HepG2 (cell line): Measurements from ENCODE around the gene ALDOA. TPM values are rescaled to one million over a fixed set of nuclear protein-coding genes. Genes with fewer than 3 reads are reported as not detected.
A peak's percentile ranks its signal among the peaks of the same experiment; 100 is the strongest.

ENCODE experiments used
- ARHGAP35 ChIP-seq: sonication (generic); formaldehyde crosslinking; IDR thresholded peaks from 2 replicates; pipeline ENCODE4 v1.9.0; 2022; ENCODE audit warnings: mild to moderate bottlenecking, inconsistent platforms, moderate library complexity, missing genetic modification reagents, borderline replicate concordance
- BCL6 ChIP-seq: IDR thresholded peaks from 2 replicates; pipeline ENCODE4 v1.6.1; 2016; ENCODE audit warnings: missing genetic modification reagents, missing compliant biosample characterization
- CENPBD1 ChIP-seq: sonication (generic); formaldehyde crosslinking; IDR thresholded peaks from 2 replicates; pipeline ENCODE4 v1.8.0; 2022; ENCODE audit warnings: missing genetic modification reagents, low read depth, mild to moderate bottlenecking, borderline replicate concordance
- ISX ChIP-seq: sonication (generic); formaldehyde crosslinking; conservative IDR thresholded peaks from 2 replicates; pipeline ENCODE4 v1.5.0; 2020; ENCODE audit warnings: missing genetic modification reagents
- ONECUT2 ChIP-seq: sonication (generic); formaldehyde crosslinking; IDR thresholded peaks from 2 replicates; pipeline ENCODE4 v1.4.0; 2020; ENCODE audit warnings: missing genetic modification reagents
- POLR2A ChIP-seq, 2 experiments: IDR thresholded peaks; 2 replicates each; pipeline ENCODE4 v1.6.1; 2011; ENCODE audit warnings: low read depth in 2 of 2, low read length in 2 of 2, mild to moderate bottlenecking in 1 of 2, moderate library complexity in 1 of 2; ENCODE audit not compliant: insufficient read depth in 1 of 2
- RELA ChIP-seq: sonication (generic); formaldehyde crosslinking; IDR thresholded peaks from 2 replicates; pipeline ENCODE4 v1.4.0; 2020; ENCODE audit warnings: missing genetic modification reagents
- SETDB1 ChIP-seq: sonication (generic); formaldehyde crosslinking; IDR thresholded peaks from 2 replicates; pipeline ENCODE4 v1.5.1; 2020; ENCODE audit warnings: missing genetic modification reagents, mild to moderate bottlenecking, borderline replicate concordance
- SMC3 ChIP-seq: IDR thresholded peaks from 2 replicates; pipeline ENCODE4 v1.6.1; 2011; ENCODE audit warnings: low read length, improper control_type of control experiment
- SOX6 ChIP-seq, 2 experiments: fragments of 450-650 bp in 1 of 2; sonication (generic) in 1 of 2; formaldehyde crosslinking in 1 of 2; IDR thresholded peaks; 2 replicates each; pipeline versions ENCODE4 v1.4.0 to v1.6.1; 2017 to 2020; ENCODE audit warnings: antibody characterized with exemption in 1 of 2, mild to moderate bottlenecking in 1 of 2, missing genetic modification reagents in 1 of 2
- TBL1XR1 ChIP-seq: fragments of 150-350 bp; IDR thresholded peaks from 2 replicates; pipeline ENCODE4 v1.6.1; 2014; ENCODE audit warnings: borderline replicate concordance, low read length; ENCODE audit not compliant: partially characterized antibody
- THYN1 ChIP-seq: sonication (generic); formaldehyde crosslinking; IDR thresholded peaks from 2 replicates; pipeline ENCODE4 v1.8.1; 2023; ENCODE audit warnings: low read depth, mild to moderate bottlenecking, moderate library complexity, missing genetic modification reagents, borderline replicate concordance
- ZBTB21 ChIP-seq: sonication (generic); formaldehyde crosslinking; IDR thresholded peaks from 2 replicates; pipeline ENCODE4 v1.4.0; 2020; ENCODE audit warnings: missing genetic modification reagents
- ZEB1 ChIP-seq: IDR thresholded peaks from 2 replicates; pipeline ENCODE4 v1.6.1; 2012; ENCODE audit warnings: mild to moderate bottlenecking, low read depth, inconsistent platforms; ENCODE audit not compliant: insufficient replicate concordance
- ZNF12 ChIP-seq: sonication (generic); formaldehyde crosslinking; IDR thresholded peaks from 2 replicates; pipeline ENCODE4 v1.5.0; 2020; ENCODE audit warnings: missing genetic modification reagents
- ZNF597 ChIP-seq: sonication (generic); formaldehyde crosslinking; IDR thresholded peaks from 2 replicates; pipeline ENCODE4 v1.5.0; 2020; ENCODE audit warnings: missing genetic modification reagents
- ZNF646 ChIP-seq: sonication (generic); formaldehyde crosslinking; IDR thresholded peaks from 2 replicates; pipeline ENCODE4 v1.9.0; 2021; ENCODE audit warnings: mild to moderate bottlenecking, missing genetic modification reagents
- ZNF703 ChIP-seq: sonication (generic); formaldehyde crosslinking; IDR thresholded peaks from 2 replicates; pipeline ENCODE4 v1.5.1; 2020; ENCODE audit warnings: missing genetic modification reagents, mild to moderate bottlenecking, moderate library complexity, borderline replicate concordance
- ZNF749 ChIP-seq: sonication (generic); formaldehyde crosslinking; IDR thresholded peaks from 2 replicates; pipeline ENCODE4 v1.8.0; 2022; ENCODE audit warnings: mild to moderate bottlenecking, missing genetic modification reagents, moderate library complexity, borderline replicate concordance
- ZNF768 ChIP-seq: sonication (generic); formaldehyde crosslinking; IDR thresholded peaks from 2 replicates; pipeline ENCODE4 v1.4.0; 2020; ENCODE audit warnings: missing genetic modification reagents
- ZNF883 ChIP-seq: sonication (generic); formaldehyde crosslinking; IDR thresholded peaks from 2 replicates; pipeline ENCODE4 v1.5.1; 2020; ENCODE audit warnings: mild to moderate bottlenecking, missing genetic modification reagents; ENCODE audit errors: not compliant biosample characterization
- polyA plus RNA-seq, 8 experiments: library from polyadenylated mRNA; depleted of rRNA in 3 of 8; stranded (reverse) in 7 of 8; unstranded in 1 of 8; fragments of >200 nt; fragmentation: Illumina TruSeq in 4 of 8; extraction: Trizol in 4 of 8; gene quantifications; 2 replicates each; pipeline versions ENCODE4 v1.2.1 to v1.2.3, GENCODE V29; 2011 to 2016; ENCODE audit warnings: low read depth in 4 of 8, missing spikeins in 1 of 8, mixed read lengths in 1 of 8; ENCODE audit not compliant: insufficient read depth in 1 of 8
- total RNA-seq, 5 experiments: library from RNA; depleted of rRNA; stranded (reverse); fragments of >200 nt; fragmentation: Illumina TruSeq; extraction: Trizol; gene quantifications; 2 replicates each; pipeline ENCODE4 v1.2.3, GENCODE V29; 2016; ENCODE audit warnings: low read depth in 1 of 5

ALDOA gene
- total and polyA plus RNA-seq, 2 of the 13 experiments (the other 11 are each of a cell fraction or from before 2014, with no cell fraction given) = 925 to 1,884 TPM

- peak; percentile 98; the same call in 1 of the 2 replicates for TF ChIP-seq ZNF597
- TF ChIP-seq ZNF768 = peak; percentile 67; the same call in 1 of the 2 replicates
- TF ChIP-seq ZNF703 = no peak; the same call in 1 of the 2 replicates
- TF ChIP-seq THYN1 (CRISPR knock-in tag) = no peak
- TF ChIP-seq ZNF883 (CRISPR knock-in tag) = peak; percentile 87
- TF ChIP-seq ZNF646 (CRISPR knock-in tag) = no peak
- no peak for TF ChIP-seq RELA
- TF ChIP-seq SETDB1 (CRISPR knock-in tag) = no peak
- peak; percentile 32 for TF ChIP-seq ZEB1
- TF ChIP-seq BCL6 (CRISPR knock-in tag) = peak; percentile 35; the same call in 1 of the 2 replicates
- TF ChIP-seq ZNF749 = no peak
- TF ChIP-seq POLR2A (IDR thresholded peaks at IDR 0.05; ENCODE audit: insufficient read depth in 1 of 2, low read depth in 2 of 2, low read length in 2 of 2) = peak; percentile 69 to 76
- no peak for TF ChIP-seq CENPBD1 (CRISPR knock-in tag)
- TF ChIP-seq ARHGAP35 (CRISPR knock-in tag) = peak; percentile 25; the same call in 1 of the 2 replicates
- TF ChIP-seq ZNF12 (CRISPR knock-in tag) = no peak
- peak; percentile 9; the same call in 1 of the 2 replicates for TF ChIP-seq SMC3
- TF ChIP-seq TBL1XR1 = peak; percentile 95
- no peak; the same call in 1 of the 2 replicates for TF ChIP-seq ZBTB21 (CRISPR knock-in tag)
- TF ChIP-seq ONECUT2 (CRISPR knock-in tag) = peak; percentile 18; the same call in 1 of the 2 replicates
- TF ChIP-seq ISX (CRISPR knock-in tag) = 0 out of 2 replicates have a peak, but pooled peaks have one; percentile 24
- no peak for TF ChIP-seq SOX6 (IDR thresholded peaks at IDR 0.05)
- TF ChIP-seq SOX6 (CRISPR knock-in tag; IDR thresholded peaks at IDR 0.05) = no peak
Observed at GRCh38 chr16:30091474-30092372, 26.2 kb downstream of the ALDOA start, which contains the start of gene TBX6 (continued).
